AG10803 (cell line): ENCODE data around the gene RIPK4.

Experiments used
- DNase-seq: peaks from one replicate; pipeline ENCODE4 v3.0.0; 2010; ENCODE audit warnings: low read depth
- H3K4me3 ChIP-seq: 2 replicates; pipeline ENCODE4 v1.5.1; 2011; ENCODE audit warnings: mild to moderate bottlenecking, low read length, control low read depth
- TF ChIP-seq, protein P1 (sequence below): conservative IDR thresholded peaks from 2 replicates; pipeline ENCODE4 v1.5.1; 2011; ENCODE audit warnings: mild to moderate bottlenecking, low read length, control low read depth, inconsistent platforms

Gene RIPK4

DNA sequence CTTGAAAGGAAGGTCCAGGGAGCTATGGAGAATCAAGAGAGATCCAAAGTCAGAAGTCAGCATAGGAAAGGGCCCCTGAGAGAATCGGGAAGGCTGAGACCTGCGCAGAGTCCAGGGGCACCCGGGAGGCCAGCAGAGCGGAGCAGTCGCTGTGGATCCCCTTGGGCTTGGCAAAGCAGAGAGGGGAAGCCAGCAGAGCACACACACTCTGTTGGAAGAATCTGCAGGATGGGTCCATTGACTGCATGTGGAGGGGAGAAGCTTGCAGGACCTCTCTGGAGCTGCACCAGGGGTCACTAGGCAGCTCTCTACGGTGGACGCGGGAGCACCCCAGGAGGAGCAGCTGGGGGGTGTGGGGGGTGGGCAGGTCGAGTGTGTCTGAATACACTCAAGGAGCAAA, 6.4 kb downstream of the RIPK4 start:
- no peak overlapping the region for H3K4me3 ChIP-seq
- TF ChIP-seq, protein P1, sequence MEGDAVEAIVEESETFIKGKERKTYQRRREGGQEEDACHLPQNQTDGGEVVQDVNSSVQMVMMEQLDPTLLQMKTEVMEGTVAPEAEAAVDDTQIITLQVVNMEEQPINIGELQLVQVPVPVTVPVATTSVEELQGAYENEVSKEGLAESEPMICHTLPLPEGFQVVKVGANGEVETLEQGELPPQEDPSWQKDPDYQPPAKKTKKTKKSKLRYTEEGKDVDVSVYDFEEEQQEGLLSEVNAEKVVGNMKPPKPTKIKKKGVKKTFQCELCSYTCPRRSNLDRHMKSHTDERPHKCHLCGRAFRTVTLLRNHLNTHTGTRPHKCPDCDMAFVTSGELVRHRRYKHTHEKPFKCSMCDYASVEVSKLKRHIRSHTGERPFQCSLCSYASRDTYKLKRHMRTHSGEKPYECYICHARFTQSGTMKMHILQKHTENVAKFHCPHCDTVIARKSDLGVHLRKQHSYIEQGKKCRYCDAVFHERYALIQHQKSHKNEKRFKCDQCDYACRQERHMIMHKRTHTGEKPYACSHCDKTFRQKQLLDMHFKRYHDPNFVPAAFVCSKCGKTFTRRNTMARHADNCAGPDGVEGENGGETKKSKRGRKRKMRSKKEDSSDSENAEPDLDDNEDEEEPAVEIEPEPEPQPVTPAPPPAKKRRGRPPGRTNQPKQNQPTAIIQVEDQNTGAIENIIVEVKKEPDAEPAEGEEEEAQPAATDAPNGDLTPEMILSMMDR: no peak
- DNase-seq: no peak

DNA sequence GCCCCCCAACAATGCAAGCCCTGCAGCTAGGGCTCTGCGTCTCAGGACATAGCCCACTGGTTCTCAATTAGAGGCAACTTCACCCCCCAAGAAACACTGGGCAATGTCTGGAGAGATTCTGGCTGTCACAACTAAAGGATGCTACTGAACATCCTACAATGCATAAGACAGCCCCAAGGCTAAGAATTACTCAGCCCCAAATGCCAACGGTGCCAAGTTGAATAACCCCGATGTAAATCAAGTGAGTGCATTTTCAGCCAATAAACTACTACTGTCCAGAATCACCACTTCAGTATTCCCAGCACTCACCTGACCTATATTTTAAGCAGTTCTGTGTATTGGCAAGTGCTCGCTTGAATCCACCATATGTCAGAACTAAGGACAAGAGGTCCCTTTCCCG, 6.9 kb downstream of the RIPK4 start:
- H3K4me3 ChIP-seq: no peak overlapping the region
- TF ChIP-seq, protein P1: no peak

DNA sequence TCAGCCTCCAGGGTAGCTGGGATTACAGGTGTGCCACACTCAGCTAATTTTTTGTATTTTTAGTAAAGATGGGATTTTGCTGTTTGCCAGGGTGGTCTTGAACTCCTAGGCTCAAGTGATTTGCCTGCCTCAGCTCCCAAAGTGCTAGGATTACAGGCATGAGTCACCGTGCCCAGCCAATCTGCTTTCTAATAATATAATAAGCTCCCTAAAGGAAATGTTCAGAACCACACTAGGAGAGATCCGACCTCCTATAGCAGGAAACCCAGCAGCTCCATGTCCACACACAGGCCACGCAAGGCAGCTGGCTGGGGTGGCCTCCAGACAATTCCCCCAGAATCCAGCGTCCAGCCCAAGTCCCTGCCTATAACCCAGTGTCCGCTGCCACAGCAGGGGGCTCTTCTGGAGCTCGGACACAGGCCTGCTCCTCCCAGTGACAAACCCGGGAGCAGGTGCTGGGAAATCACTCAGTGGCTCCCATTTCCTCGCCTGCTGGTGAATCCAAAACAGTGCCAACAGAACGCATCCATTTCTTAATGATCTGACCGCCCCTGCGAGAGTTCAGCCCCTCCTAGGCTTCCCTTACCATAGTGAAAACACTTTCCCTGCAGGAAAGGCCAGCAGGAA, 7.5 kb downstream of the RIPK4 start:
- DNase-seq: no peak
- TF ChIP-seq, protein P1: no peak
- H3K4me3 ChIP-seq: no peak overlapping the region

More for the DNA sequence above, 6.9 kb downstream of the RIPK4 start:
- DNase-seq: no peak

DNA sequence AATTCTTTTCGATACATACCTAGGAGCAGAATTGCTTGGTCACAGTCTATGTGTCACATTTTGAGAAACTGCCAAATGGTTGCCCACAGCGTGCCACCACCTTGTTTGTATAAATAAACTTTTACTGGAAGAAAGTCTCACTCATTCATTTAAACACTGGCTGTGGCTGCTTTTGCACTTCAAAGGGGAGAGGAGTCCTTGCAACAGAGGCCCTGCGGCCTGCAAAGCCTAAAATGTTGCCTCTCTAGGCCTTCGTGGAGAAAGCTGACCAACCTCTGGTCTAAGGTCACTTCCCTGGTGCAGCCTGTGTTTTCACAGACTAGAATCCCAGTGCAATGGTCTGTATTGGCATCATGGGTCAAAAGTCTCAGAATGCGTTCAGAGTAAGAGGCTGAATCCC, 8.3 kb downstream of the RIPK4 start:
- DNase-seq: no peak
- TF ChIP-seq, protein P1: no peak
- no peak overlapping the region for H3K4me3 ChIP-seq

DNA sequence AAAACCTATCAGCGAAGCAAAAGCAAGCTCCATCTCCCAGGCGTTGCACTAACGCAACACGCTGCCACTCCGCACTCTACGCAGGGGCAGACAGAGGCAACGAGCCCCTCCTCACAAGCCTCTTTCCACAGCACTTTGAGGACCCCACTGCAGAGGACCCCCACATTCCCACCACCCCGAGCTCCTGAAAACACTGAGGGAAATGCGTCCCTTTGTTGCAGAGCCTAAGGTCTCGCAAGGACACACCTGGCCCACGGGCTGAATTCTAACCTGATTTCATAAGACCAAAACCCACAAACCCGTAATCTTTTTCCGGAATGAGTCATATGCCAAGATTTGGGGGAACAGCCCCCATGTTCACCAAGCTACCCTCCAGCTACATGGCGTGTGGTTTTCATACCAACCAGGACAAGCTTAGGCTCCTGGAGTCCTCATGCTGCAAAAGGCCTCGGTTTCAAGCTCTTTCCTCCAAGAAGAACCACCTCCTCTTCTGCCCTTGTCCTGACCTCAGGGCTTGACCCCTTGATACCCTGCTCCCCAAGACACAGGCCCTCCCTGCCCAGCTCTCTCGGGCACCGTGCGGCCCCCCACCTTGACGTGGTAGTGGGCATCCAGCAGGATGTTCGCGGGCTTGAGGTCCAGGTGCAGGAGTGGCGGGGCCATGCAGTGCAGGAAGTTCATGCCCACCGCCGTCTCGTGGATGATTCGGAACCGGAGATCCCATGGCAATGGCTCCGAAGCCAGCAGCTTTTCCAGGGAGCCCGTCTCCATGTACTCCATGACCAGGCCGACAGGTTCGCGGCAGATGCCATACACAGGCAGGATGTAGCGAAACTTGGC, 10.7 kb downstream of the RIPK4 start:
- no peak overlapping the region for H3K4me3 ChIP-seq
- no peak for DNase-seq
- TF ChIP-seq, protein P1: no peak

DNA sequence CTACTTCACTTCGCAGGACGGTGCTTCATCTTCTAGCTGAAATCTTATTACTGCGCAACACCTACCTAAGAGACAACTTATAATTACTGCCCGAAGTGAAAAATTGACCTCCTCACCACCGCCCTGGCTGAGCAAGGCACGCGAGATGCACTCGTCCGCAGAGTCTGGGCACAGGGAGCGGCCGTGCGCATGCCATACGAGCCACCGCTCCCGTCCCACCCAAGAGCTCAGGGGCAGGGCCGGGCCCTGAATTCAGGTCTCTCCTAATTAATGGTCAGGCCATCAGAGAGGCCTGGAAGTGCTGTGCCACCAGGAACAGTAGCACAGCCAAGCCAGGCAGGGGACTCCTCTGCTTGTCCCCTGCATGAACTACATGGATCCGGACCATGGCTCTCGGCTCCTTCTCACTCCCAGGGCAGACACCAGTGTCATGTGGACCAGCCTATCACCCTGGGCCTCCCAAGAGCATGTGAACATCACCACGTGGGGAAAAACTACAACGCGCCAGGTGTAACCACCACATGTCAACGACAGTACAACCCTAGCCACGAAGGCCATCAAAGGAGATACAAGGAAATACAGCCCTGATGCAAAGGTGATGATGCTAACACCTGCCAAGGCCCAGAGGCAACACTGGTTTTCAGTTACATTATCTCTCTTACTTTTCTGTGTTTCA, 11.5 kb downstream of the RIPK4 start:
- TF ChIP-seq, protein P1: no peak
- no peak overlapping the region for H3K4me3 ChIP-seq
- DNase-seq: no peak
